Renal pelvis (tissue), 12 donors: ENCODE data around the gene DPP4. TPM values are rescaled to one million over a fixed set of nuclear protein-coding genes. Genes with fewer than 3 reads are reported as not detected.
A peak's percentile ranks its signal among the peaks of the same experiment; 100 is the strongest.

Experiments used
- DNase-seq: peaks from one replicate; pipeline ENCODE4 v3.0.0-alpha.2; 2013
- long read RNA-seq, 16 experiments: transcript quantifications; one replicate each; lab custom pipeline, GENCODE V29; 2026
- polyA plus RNA-seq, 3 donors: library from polyadenylated mRNA; unstranded; fragments of 120-200 nt; gene quantifications; one replicate each; pipeline ENCODE4 v1.2.1, GENCODE V29; 2013; ENCODE audit not compliant: insufficient read length in 3 of 3

Gene DPP4
- 100 to 1,000 TPM; 106 to 147 (median 121) TPM for polyA plus RNA-seq
- long read RNA-seq, donor 1, transcript DPP4-201 (26 exons, 3,904 nt), result major isoform, 5 of 5 reads
- long read RNA-seq, donor 1, partial matches to known transcripts, result 0 of 5 reads
- long read RNA-seq, donor 1, other reads (novel, unspliced or antisense), result 0 of 5 reads
- long read RNA-seq, donor 2, transcript DPP4-201 (26 exons, 3,904 nt), result major isoform, 13 of 23 reads
- long read RNA-seq, donor 2, partial matches to known transcripts, result 10 of 23 reads
- long read RNA-seq, donor 2, other reads (novel, unspliced or antisense), result 0 of 23 reads
- long read RNA-seq, donor 3, transcript DPP4-201 (26 exons, 3,904 nt), result major isoform, 8 of 15 reads
- long read RNA-seq, donor 3, partial matches to known transcripts, result 0 of 15 reads
- long read RNA-seq, donor 3, other reads (novel, unspliced or antisense), result 6 of 15 reads
- long read RNA-seq, donor 4, transcript DPP4-201 (26 exons, 3,904 nt), result major isoform, 7 of 8 reads
- long read RNA-seq, donor 4, partial matches to known transcripts, result 0 of 8 reads
- long read RNA-seq, donor 4, other reads (novel, unspliced or antisense), result 0 of 8 reads
- long read RNA-seq, donor 5, partial matches to known transcripts, result 0 of 2 reads
- long read RNA-seq, donor 5, other reads (novel, unspliced or antisense), result 0 of 2 reads
- long read RNA-seq, donor 6, transcript DPP4-201 (26 exons, 3,904 nt), result major isoform, 10 of 10 reads
- long read RNA-seq, donor 6, partial matches to known transcripts, result 0 of 10 reads
- long read RNA-seq, donor 6, other reads (novel, unspliced or antisense), result 0 of 10 reads
- long read RNA-seq, donor 7, transcript DPP4-201 (26 exons, 3,904 nt), result major isoform, 10 of 24 reads
- long read RNA-seq, donor 7, partial matches to known transcripts, result 14 of 24 reads
- long read RNA-seq, donor 7, other reads (novel, unspliced or antisense), result 0 of 24 reads
- long read RNA-seq, donor 8, partial matches to known transcripts, result 0 of 3 reads
- long read RNA-seq, donor 8, other reads (novel, unspliced or antisense), result 0 of 3 reads
- long read RNA-seq, donor 9, transcript DPP4-201 (26 exons, 3,904 nt), result major isoform, 18 of 114 reads
- long read RNA-seq, donor 9, partial matches to known transcripts, result 91 of 114 reads
- long read RNA-seq, donor 9, other reads (novel, unspliced or antisense), result 5 of 114 reads
- long read RNA-seq, donor 10, transcript DPP4-201 (26 exons, 3,904 nt), result major isoform, 9 of 18 reads
- long read RNA-seq, donor 10, partial matches to known transcripts, result 9 of 18 reads
- long read RNA-seq, donor 10, other reads (novel, unspliced or antisense), result 0 of 18 reads
- long read RNA-seq, donor 11, transcript DPP4-201 (26 exons, 3,904 nt), result major isoform, 5 of 17 reads
- long read RNA-seq, donor 11, partial matches to known transcripts, result 12 of 17 reads
- long read RNA-seq, donor 11, other reads (novel, unspliced or antisense), result 0 of 17 reads
- long read RNA-seq, donor 12, transcript DPP4-201 (26 exons, 3,904 nt), result major isoform, 16 of 22 reads
- long read RNA-seq, donor 12, partial matches to known transcripts, result 6 of 22 reads
- long read RNA-seq, donor 12, other reads (novel, unspliced or antisense), result 0 of 22 reads
- long read RNA-seq, donor 13, partial matches to known transcripts, result 5 of 7 reads
- long read RNA-seq, donor 13, other reads (novel, unspliced or antisense), result 0 of 7 reads
- long read RNA-seq, donor 14, result 0 reads
- long read RNA-seq, donor 15, transcript DPP4-201 (26 exons, 3,904 nt), result major isoform, 5 of 17 reads
- long read RNA-seq, donor 15, partial matches to known transcripts, result 12 of 17 reads
- long read RNA-seq, donor 15, other reads (novel, unspliced or antisense), result 0 of 17 reads
- long read RNA-seq, donor 16, transcript DPP4-201 (26 exons, 3,904 nt), result major isoform, 13 of 36 reads
- long read RNA-seq, donor 16, partial matches to known transcripts, result 18 of 36 reads
- long read RNA-seq, donor 16, other reads (novel, unspliced or antisense), result 5 of 36 reads

DNA sequence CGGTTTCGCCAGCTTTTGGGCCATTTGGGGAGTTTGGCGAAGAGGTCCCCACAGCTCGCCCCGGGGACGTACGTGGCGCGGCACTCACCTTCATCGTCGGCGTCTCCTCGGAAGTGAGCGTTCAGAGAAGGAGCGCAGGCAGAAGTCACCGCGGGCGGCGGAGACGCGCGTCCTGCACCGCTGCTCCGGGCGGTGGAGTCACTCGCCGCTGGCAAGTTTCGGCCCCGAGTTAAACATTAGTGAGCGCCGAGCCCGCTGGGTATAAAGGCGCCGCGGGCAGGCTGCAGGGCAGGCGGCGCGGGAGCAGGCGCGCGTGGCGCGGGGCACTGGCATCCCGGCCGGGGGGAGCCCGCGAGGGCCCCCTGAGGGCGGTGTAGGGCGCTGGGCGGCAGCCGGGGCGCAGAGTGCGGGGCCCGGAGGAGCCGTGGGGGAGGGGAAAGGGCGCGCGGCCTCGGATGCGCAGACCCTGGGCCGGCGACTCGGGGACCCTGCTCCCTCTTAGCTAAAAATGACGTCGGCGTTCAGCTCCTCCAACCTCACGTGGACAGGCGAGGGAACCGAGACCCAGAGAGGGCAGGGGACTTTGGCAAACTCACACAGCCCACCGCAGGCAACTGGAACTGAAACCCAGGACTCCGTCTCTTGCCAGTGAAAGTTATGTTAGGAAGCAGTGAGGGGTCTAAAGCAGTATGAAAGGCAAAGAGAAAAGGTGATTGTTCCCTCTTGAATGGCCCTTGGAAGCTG is at the start of gene DPP4:
DPP4 (minus strand) TSS at position 328 of the 744 bp plus-strand sequence; CDS start at position 94, 234 bp downstream.
- DNase-seq, result no peak

DNA sequence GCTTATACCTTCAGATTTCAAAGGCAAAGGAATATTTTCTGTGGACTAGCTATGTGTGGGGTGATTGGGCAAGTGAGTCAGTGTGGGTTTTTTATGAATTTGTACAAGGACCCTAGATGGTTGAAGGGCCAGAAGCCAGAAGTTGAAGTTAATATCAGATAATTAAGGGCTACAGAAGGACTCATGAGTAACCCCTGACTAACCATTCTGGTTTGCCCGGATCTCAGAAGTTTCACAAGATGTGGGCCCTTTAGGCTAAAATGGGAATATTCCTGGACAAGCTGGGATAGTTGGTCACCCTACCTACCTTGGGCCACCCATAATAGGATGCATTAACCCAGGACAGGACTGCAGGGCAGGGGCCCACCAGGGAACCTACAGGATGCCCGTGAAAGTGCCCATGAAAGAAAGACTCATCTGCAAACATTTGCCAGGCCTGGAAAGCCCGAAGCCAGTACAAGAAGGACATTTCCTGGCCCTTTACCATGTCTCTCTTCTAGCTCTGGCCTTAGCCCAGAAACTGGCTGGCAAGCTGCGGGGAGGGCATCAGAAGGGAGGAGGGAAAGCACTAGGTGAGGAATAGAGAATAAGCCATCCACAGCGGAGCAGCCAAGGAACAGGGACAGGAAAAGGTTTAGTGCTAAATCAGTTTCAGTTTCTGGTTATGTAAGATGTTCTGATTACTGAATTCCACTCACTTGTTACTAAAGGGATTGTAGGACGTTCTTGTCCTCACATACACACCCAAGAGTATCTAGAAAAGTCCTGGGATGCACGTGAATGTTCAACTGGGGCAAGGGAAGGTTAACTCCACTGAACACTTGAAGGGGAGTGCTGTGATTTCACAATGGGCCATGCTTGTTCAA is 44.4 kb upstream of the DPP4 start:
- no peak for DNase-seq

DNA sequence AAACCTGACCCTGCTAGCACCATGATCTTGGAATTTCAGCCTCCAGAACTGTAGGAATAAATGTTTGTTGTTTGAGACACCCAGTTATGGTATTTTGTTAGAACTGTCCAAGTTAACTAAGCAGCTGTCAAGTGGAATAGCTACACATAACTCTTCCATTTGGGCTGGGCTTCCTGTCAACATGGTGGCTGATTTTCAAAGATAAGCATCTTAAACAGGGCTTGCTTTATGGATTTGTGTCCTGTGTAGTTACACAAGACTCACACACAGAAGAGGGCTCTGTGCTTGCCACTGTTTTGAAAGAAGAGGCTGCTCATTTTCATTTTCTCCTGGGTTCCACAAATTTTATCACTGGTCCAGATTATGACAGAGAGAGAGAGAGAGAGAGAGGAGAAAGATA is 42.3 kb upstream of the DPP4 start:
- no peak for DNase-seq

GRCh38 chr2:162115076-162115475 is 41.1 kb upstream of the DPP4 start:
- DNase-seq, result no peak

- DNase-seq, result peak; percentile 35
Observed at GRCh38 chr2:162114271-162114670, 40.3 kb upstream of the DPP4 start.

DNA sequence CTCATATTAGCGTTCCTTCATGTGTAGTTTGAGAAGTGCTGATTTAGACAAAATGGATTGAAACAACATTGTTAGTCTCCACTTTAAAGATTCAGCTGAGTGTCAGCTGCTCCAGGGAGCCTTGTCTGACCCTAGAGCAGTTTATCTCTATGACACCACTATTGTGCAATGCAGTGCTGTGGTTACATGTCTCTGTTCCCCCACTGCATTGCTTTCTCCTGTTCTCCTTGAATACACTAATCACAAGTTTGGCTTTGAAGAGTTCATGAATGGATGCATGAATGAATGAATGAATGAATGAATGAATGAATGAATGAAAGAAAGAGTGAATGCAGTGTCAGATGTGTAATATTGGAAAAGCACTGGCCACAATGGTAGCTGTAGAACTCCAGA is 39.8 kb upstream of the DPP4 start:
- no peak for DNase-seq

DNA sequence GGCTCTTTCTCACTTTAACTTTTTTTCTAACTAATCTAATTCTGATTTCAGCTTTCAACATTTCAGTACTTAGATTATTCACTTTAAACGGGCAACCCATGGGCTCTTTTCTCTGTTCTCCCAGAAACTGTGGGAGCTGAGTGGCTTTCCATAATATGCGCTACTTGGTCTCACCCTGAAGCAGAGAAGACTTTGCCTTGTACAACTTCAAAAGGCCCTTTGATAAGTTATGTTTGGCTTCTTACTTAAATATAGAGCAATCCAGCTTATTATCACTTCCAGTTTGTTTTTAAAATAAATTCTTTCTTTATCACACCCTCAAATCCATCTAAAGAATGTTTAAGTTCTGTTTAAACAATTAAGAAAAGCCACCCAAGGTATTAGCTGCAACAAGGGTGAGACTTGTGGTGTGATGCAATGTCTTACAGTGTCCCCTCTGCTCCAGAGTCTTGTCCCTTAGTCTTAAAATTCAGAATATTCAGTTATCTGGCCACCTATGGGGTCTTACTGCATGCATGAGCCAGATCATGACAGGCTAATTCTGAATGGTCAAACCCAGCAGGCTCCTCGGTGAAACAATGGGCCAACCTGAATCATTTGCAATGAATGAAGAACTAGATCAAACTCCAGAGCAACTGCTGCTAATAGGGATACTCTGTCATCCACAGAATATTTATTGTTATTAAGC is 39.2 kb upstream of the DPP4 start:
- no peak for DNase-seq

DNA sequence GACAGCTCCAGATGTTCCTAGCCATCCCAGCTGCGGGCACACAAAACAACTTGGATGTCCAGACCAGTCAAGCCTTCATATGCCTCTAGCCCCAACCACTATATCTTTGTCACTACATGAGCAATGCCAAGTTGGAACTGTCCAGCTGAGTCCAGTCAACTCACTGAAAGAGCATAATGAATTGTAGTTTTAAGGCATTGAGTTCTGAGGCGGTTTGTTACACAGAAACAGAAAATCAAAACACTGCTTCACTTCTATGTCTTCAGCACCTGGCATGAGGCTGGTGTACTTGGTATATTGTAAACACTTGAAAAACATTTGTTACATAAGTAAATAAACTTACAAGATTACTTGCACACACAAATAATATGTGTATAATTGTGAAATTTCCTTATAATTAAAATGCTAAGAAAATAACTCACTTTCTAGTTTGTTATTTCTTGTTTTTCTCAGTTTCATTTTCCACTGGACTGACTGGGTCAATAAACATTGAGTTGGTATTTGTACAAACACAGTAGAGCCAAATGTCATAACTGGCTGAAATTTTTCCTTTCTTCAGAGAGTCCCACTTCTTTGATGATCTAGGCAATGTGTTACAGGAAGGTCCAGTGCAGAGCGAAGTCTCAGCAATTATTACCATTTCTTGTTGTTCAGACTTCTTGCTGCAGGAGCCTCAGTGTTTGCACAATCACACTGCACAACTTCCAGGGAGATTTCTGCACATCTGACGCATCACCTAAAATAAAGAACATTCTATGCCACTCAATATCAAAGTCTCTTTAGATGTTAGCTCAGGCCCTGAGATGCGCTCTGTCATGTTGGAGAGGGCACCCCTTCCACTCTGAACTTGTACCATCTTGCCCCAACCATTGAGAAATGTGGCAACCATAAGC is 38.2 kb upstream of the DPP4 start:
- no peak for DNase-seq

- DNase-seq, result no peak
Observed at GRCh38 chr2:162107361-162107901, 33.4 kb upstream of the DPP4 start.

DNA sequence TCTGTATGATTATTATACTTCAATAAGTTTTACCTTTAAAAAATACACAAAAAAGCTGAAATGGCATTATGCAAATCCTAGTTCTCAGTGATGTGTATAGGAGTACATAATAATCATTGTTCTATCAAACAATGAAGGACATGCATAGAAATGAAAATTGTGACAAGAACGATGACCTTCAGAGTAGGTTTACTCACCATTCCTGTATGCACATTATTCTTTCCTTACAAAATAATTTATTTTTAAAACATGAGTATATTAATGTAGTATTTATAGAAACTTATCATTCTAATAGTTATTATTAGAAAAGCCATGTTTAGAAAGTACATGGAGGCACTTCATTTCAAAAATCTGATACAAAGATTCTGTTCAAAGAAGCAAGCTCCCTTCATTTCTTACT is 32.7 kb upstream of the DPP4 start:
- no peak for DNase-seq

- no peak for DNase-seq
Observed at GRCh38 chr2:162106146-162106551, 32.1 kb upstream of the DPP4 start.

DNA sequence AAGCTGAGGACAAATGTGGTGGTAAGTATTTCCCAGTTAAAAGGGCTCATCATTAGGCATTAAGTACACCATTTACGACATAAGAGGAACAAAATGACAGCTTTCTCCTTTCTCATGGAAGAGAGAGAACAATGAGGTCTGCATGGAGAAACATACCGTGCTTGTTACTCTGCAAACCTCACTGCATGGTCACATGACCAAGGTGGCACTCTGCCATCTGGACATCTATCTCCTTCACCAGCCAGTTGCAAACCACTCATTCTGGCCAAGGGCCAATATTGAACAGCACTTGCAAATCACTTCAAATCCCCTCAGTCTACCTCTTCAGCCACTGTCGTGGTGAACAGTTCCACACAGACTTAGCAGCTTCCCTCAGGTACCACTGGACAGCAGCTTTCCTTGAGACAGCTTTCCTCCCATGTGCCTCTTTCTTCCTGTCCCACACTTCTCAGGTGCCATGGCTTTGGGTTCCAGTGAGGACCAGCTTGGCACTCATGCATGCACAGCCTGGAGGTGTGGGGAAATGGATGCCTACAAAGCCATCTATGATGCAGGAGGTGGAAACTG is 29.5 kb upstream of the DPP4 start:
- no peak for DNase-seq

GRCh38 chr2:162100579-162100978 is 26.6 kb upstream of the DPP4 start:
- no peak for DNase-seq

GRCh38 chr2:162099836-162100235 is 25.8 kb upstream of the DPP4 start:
- no peak for DNase-seq

DNA sequence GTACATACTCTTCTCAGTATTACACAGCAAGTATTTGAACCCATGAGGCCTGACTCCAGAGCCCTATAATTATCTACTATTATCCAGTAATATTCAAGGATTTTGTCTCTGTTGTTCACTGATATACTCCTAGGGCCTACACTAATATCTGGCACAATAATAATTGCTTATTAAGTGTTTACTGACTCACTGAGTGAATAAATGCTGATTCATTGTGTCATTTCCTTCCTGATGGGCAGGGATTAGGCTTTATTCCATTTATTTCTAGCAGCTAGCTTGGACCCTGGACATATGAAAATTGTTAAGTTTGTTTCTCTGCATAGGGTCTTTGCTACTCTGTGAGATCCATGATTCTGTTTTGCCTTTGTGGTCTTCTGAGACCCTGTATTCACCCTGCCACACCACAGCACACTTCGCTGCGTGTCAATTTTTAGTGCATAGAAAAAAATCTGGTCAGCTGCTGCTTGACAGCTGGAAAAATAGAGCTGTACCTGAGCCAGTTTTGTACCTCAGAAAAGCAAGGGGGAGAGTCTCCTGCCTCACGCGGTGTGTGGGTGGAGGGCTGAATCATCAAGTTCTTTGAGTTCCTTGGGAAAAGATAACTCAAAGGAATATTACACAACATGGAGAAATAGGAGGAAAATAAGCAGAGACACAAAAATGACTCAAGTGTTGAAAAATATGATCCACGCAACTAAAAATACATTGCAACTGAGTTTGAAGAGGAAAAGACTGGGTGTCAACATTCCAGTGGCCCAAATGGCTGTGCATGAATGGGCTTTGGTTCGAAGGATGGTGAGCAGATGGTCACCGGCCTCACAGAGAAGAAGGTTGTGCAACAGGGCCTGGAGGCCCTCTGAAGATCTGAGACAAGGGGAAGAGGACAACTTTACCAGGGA is 18.9 kb upstream of the DPP4 start:
- no peak for DNase-seq
